ENCODE measurements around the gene SMCO2. TPM values are rescaled to one million over a fixed set of nuclear protein-coding genes. Genes with fewer than 3 reads are reported as not detected.

Gene SMCO2
- total RNA-seq, 1 donor from 2014 or later, result 0.46 TPM

- DNase-seq (ENCODE audit: low spot score), result no peak
- H3K27me3 Mint-ChIP-seq (ENCODE audit: unreplicated experiment), result no peaks in the 10 kb centered on the region
- no peak for TF ChIP-seq CTCF (IDR thresholded peaks at IDR 0.05; ENCODE audit: unreplicated experiment)
- no peaks in the 10 kb centered on the region for H3K36me3 Mint-ChIP-seq (ENCODE audit: low read depth, unreplicated experiment)
- H3K4me3 Mint-ChIP-seq (ENCODE audit: unreplicated experiment), result no peak overlapping the region
- H3K9me3 Mint-ChIP-seq (ENCODE audit: unreplicated experiment), result no peaks in the 10 kb centered on the region
- H3K27ac Mint-ChIP-seq (ENCODE audit: unreplicated experiment), result no peak overlapping the region
- H3K4me1 Mint-ChIP-seq (ENCODE audit: unreplicated experiment), result peaks cover 8% of the 10 kb centered on the region
Observed at GRCh38 chr12:27500546-27500945, 54.0 kb downstream of the SMCO2 start.

DNA sequence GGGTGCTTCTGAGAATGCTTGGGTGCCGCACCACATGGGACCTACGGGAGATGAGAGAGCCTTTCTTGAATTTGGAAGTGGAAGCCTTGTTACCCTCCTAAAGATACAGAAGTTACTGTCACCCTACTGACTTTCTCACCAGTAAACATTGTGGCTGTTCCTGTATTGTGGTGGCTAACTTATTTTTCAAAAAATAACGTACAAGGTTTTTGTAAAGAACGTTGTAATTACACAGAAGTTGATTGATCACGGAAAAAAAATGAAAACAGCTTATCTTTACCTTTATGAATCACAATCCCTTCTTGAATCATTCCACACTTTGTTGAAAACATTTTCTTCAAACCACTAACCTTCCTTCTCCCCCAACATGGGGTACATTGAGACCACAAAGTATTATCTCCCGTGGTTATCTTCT is 55.5 kb downstream of the SMCO2 start:
- Mint-ChIP-seq H3K4me3 (ENCODE audit: unreplicated experiment) (no peak overlapping the region), H3K27ac (ENCODE audit: unreplicated experiment) (no peak overlapping the region), H3K27me3 (ENCODE audit: unreplicated experiment) (no peaks in the 10 kb centered on the region), H3K9me3 (ENCODE audit: unreplicated experiment) (no peaks in the 10 kb centered on the region), H3K4me1 (ENCODE audit: unreplicated experiment) (no peaks in the 10 kb centered on the region), H3K36me3 (ENCODE audit: low read depth, unreplicated experiment) (no peaks in the 10 kb centered on the region)
- DNase-seq (ENCODE audit: low spot score), result no peak
- TF ChIP-seq CTCF (IDR thresholded peaks at IDR 0.05; ENCODE audit: unreplicated experiment), result no peak

- Mint-ChIP-seq H3K27ac (ENCODE audit: unreplicated experiment) (no peak overlapping the region), H3K36me3 (ENCODE audit: low read depth, unreplicated experiment) (no peaks in the 10 kb centered on the region), H3K27me3 (ENCODE audit: unreplicated experiment) (no peaks in the 10 kb centered on the region), H3K9me3 (ENCODE audit: unreplicated experiment) (no peaks in the 10 kb centered on the region), H3K4me1 (ENCODE audit: unreplicated experiment) (peaks cover 2% of the 10 kb centered on the region), H3K4me3 (ENCODE audit: unreplicated experiment) (no peak overlapping the region)
- no peak for TF ChIP-seq CTCF (IDR thresholded peaks at IDR 0.05; ENCODE audit: unreplicated experiment)
- DNase-seq (ENCODE audit: low spot score), result no peak
Observed at GRCh38 chr12:27504507-27504906, 58.0 kb downstream of the SMCO2 start.

- peaks cover 2% of the 10 kb centered on the region for H3K4me1 Mint-ChIP-seq (ENCODE audit: unreplicated experiment)
- H3K27me3 Mint-ChIP-seq (ENCODE audit: unreplicated experiment), result no peaks in the 10 kb centered on the region
- no peak for TF ChIP-seq CTCF (IDR thresholded peaks at IDR 0.05; ENCODE audit: unreplicated experiment)
- no peaks in the 10 kb centered on the region for H3K9me3 Mint-ChIP-seq (ENCODE audit: unreplicated experiment)
- no peaks in the 10 kb centered on the region for H3K36me3 Mint-ChIP-seq (ENCODE audit: low read depth, unreplicated experiment)
- DNase-seq (ENCODE audit: low spot score), result no peak
- H3K27ac Mint-ChIP-seq (ENCODE audit: unreplicated experiment), result no peak overlapping the region
- no peak overlapping the region for H3K4me3 Mint-ChIP-seq (ENCODE audit: unreplicated experiment)
Observed at GRCh38 chr12:27505109-27505508, 58.6 kb downstream of the SMCO2 start.

GRCh38 chr12:27505761-27506160 is 59.2 kb downstream of the SMCO2 start:
- no peak for TF ChIP-seq CTCF (IDR thresholded peaks at IDR 0.05; ENCODE audit: unreplicated experiment)
- Mint-ChIP-seq H3K36me3 (ENCODE audit: low read depth, unreplicated experiment) (no peaks in the 10 kb centered on the region), H3K4me1 (ENCODE audit: unreplicated experiment) (peaks cover 2% of the 10 kb centered on the region), H3K27me3 (ENCODE audit: unreplicated experiment) (no peaks in the 10 kb centered on the region), H3K4me3 (ENCODE audit: unreplicated experiment) (no peak overlapping the region), H3K9me3 (ENCODE audit: unreplicated experiment) (no peaks in the 10 kb centered on the region), H3K27ac (ENCODE audit: unreplicated experiment) (no peak overlapping the region)
- DNase-seq (ENCODE audit: low spot score), result no peak
